H9 (cell line): Measurements from ENCODE around the gene ARL13A. TPM values are rescaled to one million over a fixed set of nuclear protein-coding genes. Genes with fewer than 3 reads are reported as not detected.

Experiments used
- DNase-seq: peaks from one replicate; pipeline ENCODE4 v3.0.0-alpha.2; 2017
- H2AFZ ChIP-seq: one replicate; pipeline ENCODE4 v1.6.1; 2013; ENCODE audit warnings: mild to moderate bottlenecking, low read length, control low read depth, moderate library complexity
- H2AK5ac ChIP-seq: 2 replicates; pipeline ENCODE4 v1.6.1; 2013; ENCODE audit warnings: low read length, control low read depth, mixed read lengths; ENCODE audit not compliant: insufficient read length
- H2BK120ac ChIP-seq: one replicate; pipeline ENCODE4 v1.6.1; 2013; ENCODE audit warnings: low read depth, mild to moderate bottlenecking, low read length, control low read depth, inconsistent platforms; ENCODE audit not compliant: poor library complexity, severe bottlenecking
- H2BK12ac ChIP-seq: 2 replicates; pipeline ENCODE4 v1.6.1; 2013; ENCODE audit warnings: low read length, control low read depth, mixed read lengths, low read depth; ENCODE audit not compliant: insufficient read length
- H2BK15ac ChIP-seq: 2 replicates; pipeline ENCODE4 v1.6.1; 2013; ENCODE audit warnings: low read depth, low read length, control low read depth
- H2BK20ac ChIP-seq: one replicate; pipeline ENCODE4 v1.6.1; 2013; ENCODE audit warnings: low read depth, mild to moderate bottlenecking, low read length, control low read depth, inconsistent platforms; ENCODE audit not compliant: poor library complexity, severe bottlenecking
- H2BK5ac ChIP-seq: 2 replicates; pipeline ENCODE4 v1.6.1; 2013; ENCODE audit warnings: low read length, control low read depth, mixed read lengths; ENCODE audit not compliant: insufficient read length
- H3K14ac ChIP-seq: 2 replicates; pipeline ENCODE4 v1.6.1; 2013; ENCODE audit warnings: low read length, control low read depth; ENCODE audit not compliant: insufficient read depth
- H3K18ac ChIP-seq: 2 replicates; pipeline ENCODE4 v1.6.1; 2013; ENCODE audit warnings: low read depth, mild to moderate bottlenecking, mixed read lengths, low read length, control low read depth; ENCODE audit not compliant: insufficient read length
- H3K23ac ChIP-seq: 2 replicates; pipeline ENCODE4 v1.6.1; 2013; ENCODE audit warnings: low read length, control low read depth, mixed read lengths, low read depth; ENCODE audit not compliant: insufficient read length
- H3K23me2 ChIP-seq: 2 replicates; pipeline ENCODE4 v1.6.1; 2013; ENCODE audit warnings: low read depth, mild to moderate bottlenecking, mixed read lengths, low read length, control low read depth; ENCODE audit not compliant: insufficient read length, poor library complexity, severe bottlenecking
- H3K27ac ChIP-seq: 2 replicates; pipeline ENCODE4 v1.5.1; 2013; ENCODE audit warnings: low read length, control low read depth, mixed read lengths, low read depth; ENCODE audit not compliant: insufficient read length
- H3K27me3 ChIP-seq: 2 replicates; pipeline ENCODE4 v1.6.1; 2013; ENCODE audit warnings: low read length, control low read depth, inconsistent platforms; ENCODE audit not compliant: insufficient read depth
- H3K4ac ChIP-seq: 2 replicates; pipeline ENCODE4 v1.6.1; 2013; ENCODE audit warnings: low read depth, mild to moderate bottlenecking, control low read depth, inconsistent platforms, low read length, moderate library complexity
- H3K4me1 ChIP-seq: 2 replicates; pipeline ENCODE4 v1.6.1; 2013; ENCODE audit warnings: low read length, control low read depth, inconsistent platforms; ENCODE audit not compliant: insufficient read depth
- H3K4me2 ChIP-seq: 2 replicates; pipeline ENCODE4 v1.6.1; 2013; ENCODE audit warnings: low read length, control low read depth, mixed read lengths; ENCODE audit not compliant: insufficient read length, insufficient read depth
- H3K56ac ChIP-seq: 2 replicates; pipeline ENCODE4 v1.6.1; 2013; ENCODE audit warnings: low read depth, mild to moderate bottlenecking, mixed read lengths, low read length, control low read depth; ENCODE audit not compliant: insufficient read length
- H3K79me1 ChIP-seq: 2 replicates; pipeline ENCODE4 v1.6.1; 2013; ENCODE audit warnings: low read depth, mild to moderate bottlenecking, moderate library complexity, low read length, control low read depth, inconsistent platforms; ENCODE audit not compliant: insufficient read depth, poor library complexity, severe bottlenecking
- H3K79me2 ChIP-seq: 2 replicates; pipeline ENCODE4 v1.6.1; 2013; ENCODE audit warnings: low read length, control low read depth, inconsistent platforms; ENCODE audit not compliant: insufficient read depth
- H3K9ac ChIP-seq: 2 replicates; pipeline ENCODE4 v1.6.1; 2013; ENCODE audit warnings: low read length, control low read depth, mixed read lengths; ENCODE audit not compliant: insufficient read length; ENCODE audit errors: extremely low read depth
- H3K9me3 ChIP-seq: one replicate; pipeline ENCODE4 v1.6.1; 2013; ENCODE audit warnings: low read depth, low read length, inconsistent platforms; ENCODE audit not compliant: control insufficient read depth
- H3T11ph ChIP-seq: one replicate; pipeline ENCODE4 v1.6.1; 2013; ENCODE audit warnings: mild to moderate bottlenecking, low read length, control low read depth, inconsistent platforms
- H4K20me1 ChIP-seq: one replicate; pipeline ENCODE4 v1.6.1; 2013; ENCODE audit not compliant: control insufficient read depth, insufficient read length, insufficient read depth
- H4K5ac ChIP-seq: 2 replicates; pipeline ENCODE4 v1.6.1; 2013; ENCODE audit warnings: low read depth, mild to moderate bottlenecking, mixed read lengths, low read length, control low read depth; ENCODE audit not compliant: insufficient read length
- H4K8ac ChIP-seq: replicated peaks from 2 replicates; pipeline ENCODE4 v1.6.1; 2013; ENCODE audit warnings: low read length, control low read depth, mixed read lengths, low read depth; ENCODE audit not compliant: insufficient read length
- H4K91ac ChIP-seq: 2 replicates; pipeline ENCODE4 v1.6.1; 2013; ENCODE audit warnings: low read depth, mild to moderate bottlenecking, moderate library complexity, mixed read lengths, low read length, control low read depth; ENCODE audit not compliant: insufficient read length
- H3K27ac Mint-ChIP-seq, 3 experiments: 2 replicates in 2 of 3; 3 replicates in 1 of 3; pipeline ENCODE4 v1.8.0; 2020 to 2021; ENCODE audit warnings: mixed read lengths in 3 of 3, mild to moderate bottlenecking in 1 of 3, moderate library complexity in 1 of 3
- H3K27me3 Mint-ChIP-seq: 2 replicates; pipeline ENCODE4 v1.8.0; 2021; ENCODE audit warnings: low read depth, mild to moderate bottlenecking, moderate library complexity, mixed read lengths
- H3K36me3 Mint-ChIP-seq, 3 experiments: 2 replicates in 2 of 3; 3 replicates in 1 of 3; pipeline ENCODE4 v1.8.0; 2020 to 2021; ENCODE audit warnings: low read depth in 3 of 3, mixed read lengths in 3 of 3; ENCODE audit not compliant: insufficient read depth in 1 of 3
- H3K4me1 Mint-ChIP-seq, 2 experiments: 2 replicates each; pipeline ENCODE4 v1.8.0; 2020; ENCODE audit warnings: mixed read lengths in 2 of 2
- H3K4me3 Mint-ChIP-seq, 2 experiments: 2 replicates in 1 of 2; 3 replicates in 1 of 2; pipeline ENCODE4 v1.8.0; 2020 to 2021; ENCODE audit warnings: mild to moderate bottlenecking in 2 of 2, mixed read lengths in 2 of 2, moderate library complexity in 1 of 2
- H3K9me3 Mint-ChIP-seq, 2 experiments: 2 replicates in 1 of 2; 3 replicates in 1 of 2; pipeline ENCODE4 v1.8.0; 2020; ENCODE audit warnings: mild to moderate bottlenecking in 2 of 2, mixed read lengths in 2 of 2, moderate library complexity in 1 of 2
- CTCF ChIP-seq: fragments of 200-600 bp; sonication (generic); conservative IDR thresholded peaks from 3 replicates; pipeline ENCODE4 v1.8.0; 2021; ENCODE audit warnings: antibody characterized with exemption, mild to moderate bottlenecking
- WGBS: extraction: QIAGEN DNeasy Blood & Tissue Kit; methylation state at CpG from one replicate; pipeline ENCODE4 v1.1.7; 2013; ENCODE audit warnings: missing lambda C conversion rate, low lambda C conversion rate, mixed read lengths; ENCODE audit not compliant: insufficient read length; ENCODE audit errors: extremely low coverage; 5-methylcytosine and 5-hydroxymethylcytosine counted together
- total RNA-seq: library from RNA; stranded (reverse); gene quantifications from 2 replicates; pipeline ENCODE4 v1.2.1, GENCODE V29; 2021

The ARL13A gene
- total RNA-seq, 1 experiment from 2014 or later: not detected

DNA sequence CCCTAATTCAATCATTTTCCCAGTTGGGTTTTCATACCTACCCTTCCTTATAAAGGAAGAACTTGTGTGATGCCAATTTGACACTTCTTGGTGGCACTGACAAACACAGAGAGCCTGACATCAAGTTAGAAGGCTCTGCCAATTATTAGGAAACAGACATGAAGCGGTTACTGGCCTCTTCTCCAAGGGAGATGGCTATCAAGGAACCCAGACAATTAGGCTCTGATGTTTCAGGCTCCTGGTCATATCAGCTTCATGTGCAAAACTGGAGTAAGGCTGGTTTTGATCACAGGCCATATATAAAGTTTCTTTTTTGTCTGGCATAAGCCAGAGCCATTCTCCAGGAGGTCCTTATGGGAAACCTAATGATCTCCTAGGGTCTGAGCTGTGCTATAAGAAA is 428 bp downstream of the ARL13A start:
- H2AFZ ChIP-seq: no peak overlapping the region
- no peak overlapping the region for H3K23ac ChIP-seq
- Mint-ChIP-seq H3K4me3 (no peak overlapping the region), H3K27me3 (no peaks in the 10 kb centered on the region), H3K4me1 (no peaks in the 10 kb centered on the region), H3K36me3 (peaks cover 2 to 8% (median 3%) of the 10 kb centered on the region in 3 experiments; a peak in 5 of 7 replicates), H3K27ac (no peak overlapping the region), H3K9me3 (peaks cover 47% of the 10 kb centered on the region in 2 experiments)
- no peaks in the 10 kb centered on the region for H3K27me3 ChIP-seq
- H3K79me2 ChIP-seq: no peaks in the 10 kb centered on the region
- no peak overlapping the region for H3K18ac ChIP-seq
- no peak overlapping the region for H2BK20ac ChIP-seq
- no peak overlapping the region for H4K91ac ChIP-seq
- no peak overlapping the region for H4K8ac ChIP-seq
- no peak overlapping the region for H3T11ph ChIP-seq
- H4K20me1 ChIP-seq: no peaks in the 10 kb centered on the region
- no peaks in the 10 kb centered on the region for H3K4me1 ChIP-seq
- no peak overlapping the region for H3K4ac ChIP-seq
- H2BK5ac ChIP-seq: no peak overlapping the region
- H3K14ac ChIP-seq: no peak overlapping the region
- H3K27ac ChIP-seq: no peak overlapping the region
- no peak for TF ChIP-seq CTCF
- no peak overlapping the region for H2BK120ac ChIP-seq
- WGBS: no CpG with 5 or more reads among the region's 1 CpG
- H3K23me2 ChIP-seq: no peaks in the 10 kb centered on the region
- H3K9ac ChIP-seq: no peak overlapping the region
- H2AK5ac ChIP-seq: no peak overlapping the region
- H3K79me1 ChIP-seq: no peaks in the 10 kb centered on the region
- no peak overlapping the region for H3K4me2 ChIP-seq
- H4K5ac ChIP-seq: no peak overlapping the region
- DNase-seq: no peak
- H2BK15ac ChIP-seq: no peak overlapping the region
- no peak overlapping the region for H3K56ac ChIP-seq
- no peak overlapping the region for H2BK12ac ChIP-seq
- peaks cover 33% of the 10 kb centered on the region for H3K9me3 ChIP-seq
